ENCODE data around the gene AKT3.

AKT3 gene

DNA sequence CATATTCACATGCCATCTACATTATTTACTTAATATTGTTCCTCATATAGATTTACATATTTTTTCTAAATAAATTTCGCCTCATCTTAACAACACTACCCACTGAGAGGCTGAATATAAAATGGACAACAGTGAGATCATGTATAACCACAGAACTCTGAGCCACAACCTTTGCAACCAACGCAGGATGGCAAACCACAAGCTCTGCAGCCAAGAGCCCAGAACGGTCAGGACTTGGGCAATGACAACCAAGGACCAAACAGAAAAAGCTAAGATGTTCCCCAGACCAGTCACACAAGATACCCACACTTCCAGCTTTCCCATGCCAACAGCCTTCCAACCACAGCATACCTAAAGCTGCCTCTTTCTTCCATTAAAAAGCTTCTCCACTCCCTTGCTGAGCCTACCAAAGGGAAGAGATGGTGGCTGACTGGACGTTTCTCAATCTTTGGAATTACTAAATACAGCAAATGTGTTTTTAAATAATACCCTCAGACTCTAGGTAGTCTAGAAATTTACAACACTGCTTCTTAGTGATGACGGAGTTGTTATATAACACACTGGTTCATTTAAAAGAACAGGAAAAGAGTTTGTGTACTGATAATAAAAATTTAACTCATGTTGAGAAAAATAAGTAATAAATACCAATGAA lies 117.9 kb downstream of the AKT3 start:
- no peak for DNase-seq (ENCODE audit: low read depth)
- no peak for TF ChIP-seq CTCF (IDR thresholded peaks at IDR 0.05; ENCODE audit: control insufficient read depth, insufficient read depth, low read depth, low read length, missing control alignments)
- no peak overlapping the region for H3K4me3 ChIP-seq (ENCODE audit: control insufficient read depth, low read depth, low read length)

- H3K4me3 ChIP-seq (ENCODE audit: control insufficient read depth, low read depth, low read length) = no peak overlapping the region
- no peak for DNase-seq (ENCODE audit: low read depth)
- TF ChIP-seq CTCF (IDR thresholded peaks at IDR 0.05; ENCODE audit: control insufficient read depth, insufficient read depth, low read depth, low read length, missing control alignments) = no peak
Observed at GRCh38 chr1:243731301-243731891, 118.6 kb downstream of the AKT3 start.

DNA sequence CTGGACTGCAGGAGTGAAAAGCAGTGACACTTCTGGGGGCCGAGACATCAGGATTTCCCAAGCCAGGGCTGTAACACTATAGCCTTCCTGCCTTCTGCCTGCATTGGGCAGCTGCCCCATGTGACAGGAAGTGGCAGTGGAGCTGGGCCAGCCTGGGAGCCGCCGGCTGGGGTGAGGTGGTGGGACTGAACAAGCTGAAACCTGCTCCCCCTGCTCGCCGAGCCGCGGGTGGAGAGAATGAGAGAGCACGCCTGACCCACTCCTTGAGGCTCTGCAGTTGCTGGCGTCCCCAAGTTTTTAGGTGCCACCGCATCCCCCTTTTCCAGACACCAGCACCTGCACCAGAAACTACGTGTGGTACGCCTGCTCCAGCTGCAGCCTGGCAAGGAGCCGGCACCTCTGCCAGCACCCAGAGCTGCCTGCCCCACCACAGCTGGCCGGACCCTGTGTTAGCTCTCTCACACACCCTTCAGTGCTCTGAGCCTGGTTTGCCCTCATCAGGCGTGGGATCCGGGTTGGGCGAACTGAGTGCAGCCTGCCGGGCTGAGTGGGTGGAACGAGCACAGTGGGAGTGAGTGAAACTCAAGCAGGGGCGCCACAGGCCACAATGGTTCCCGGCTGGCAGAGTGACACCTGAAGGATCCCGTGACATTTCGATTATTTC lies 119.4 kb downstream of the AKT3 start:
- no peak for TF ChIP-seq CTCF (IDR thresholded peaks at IDR 0.05; ENCODE audit: control insufficient read depth, insufficient read depth, low read depth, low read length, missing control alignments)
- no peak overlapping the region for H3K4me3 ChIP-seq (ENCODE audit: control insufficient read depth, low read depth, low read length)
- no peak for DNase-seq (ENCODE audit: low read depth)

- DNase-seq (ENCODE audit: low read depth) = no peak
- no peak for TF ChIP-seq CTCF (IDR thresholded peaks at IDR 0.05; ENCODE audit: control insufficient read depth, insufficient read depth, low read depth, low read length, missing control alignments)
- H3K4me3 ChIP-seq (ENCODE audit: control insufficient read depth, low read depth, low read length) = no peak overlapping the region
Observed at GRCh38 chr1:243729956-243730355, 120.1 kb downstream of the AKT3 start.

DNA sequence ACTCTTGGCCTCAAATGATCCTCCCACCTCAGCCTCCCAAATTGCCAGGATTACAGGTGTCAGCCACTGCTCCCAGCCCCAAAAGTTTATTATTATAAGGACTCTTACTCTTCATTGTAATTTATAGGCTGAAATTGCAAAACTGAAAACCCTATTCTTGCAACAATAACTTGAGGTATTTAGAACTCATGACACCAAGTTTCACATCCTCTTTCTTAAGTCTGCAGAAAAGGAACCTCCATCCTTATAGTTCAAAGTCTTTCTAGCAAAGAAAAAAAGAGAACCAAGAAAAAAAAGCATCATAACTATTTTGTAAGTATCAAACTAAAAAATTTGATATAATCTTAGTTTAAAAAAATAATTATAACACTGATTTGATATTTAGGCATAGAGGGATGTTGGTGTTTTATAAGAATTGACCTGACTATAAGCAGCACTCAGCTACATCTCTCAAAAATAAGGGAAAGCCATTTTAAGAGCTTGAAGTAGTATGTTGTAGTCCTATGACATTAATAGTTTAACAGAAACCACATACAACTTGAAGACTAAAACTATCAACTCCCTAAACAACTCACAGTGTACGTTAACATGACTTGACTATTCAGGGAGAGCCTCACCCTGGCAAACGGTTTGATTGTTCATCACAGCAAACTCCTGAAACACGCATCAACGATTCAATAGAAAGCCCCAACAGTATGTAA lies 122.4 kb downstream of the AKT3 start:
- DNase-seq (ENCODE audit: low read depth) = no peak
- TF ChIP-seq CTCF (IDR thresholded peaks at IDR 0.05; ENCODE audit: control insufficient read depth, insufficient read depth, low read depth, low read length, missing control alignments) = no peak
- H3K4me3 ChIP-seq (ENCODE audit: control insufficient read depth, low read depth, low read length) = no peak overlapping the region

DNA sequence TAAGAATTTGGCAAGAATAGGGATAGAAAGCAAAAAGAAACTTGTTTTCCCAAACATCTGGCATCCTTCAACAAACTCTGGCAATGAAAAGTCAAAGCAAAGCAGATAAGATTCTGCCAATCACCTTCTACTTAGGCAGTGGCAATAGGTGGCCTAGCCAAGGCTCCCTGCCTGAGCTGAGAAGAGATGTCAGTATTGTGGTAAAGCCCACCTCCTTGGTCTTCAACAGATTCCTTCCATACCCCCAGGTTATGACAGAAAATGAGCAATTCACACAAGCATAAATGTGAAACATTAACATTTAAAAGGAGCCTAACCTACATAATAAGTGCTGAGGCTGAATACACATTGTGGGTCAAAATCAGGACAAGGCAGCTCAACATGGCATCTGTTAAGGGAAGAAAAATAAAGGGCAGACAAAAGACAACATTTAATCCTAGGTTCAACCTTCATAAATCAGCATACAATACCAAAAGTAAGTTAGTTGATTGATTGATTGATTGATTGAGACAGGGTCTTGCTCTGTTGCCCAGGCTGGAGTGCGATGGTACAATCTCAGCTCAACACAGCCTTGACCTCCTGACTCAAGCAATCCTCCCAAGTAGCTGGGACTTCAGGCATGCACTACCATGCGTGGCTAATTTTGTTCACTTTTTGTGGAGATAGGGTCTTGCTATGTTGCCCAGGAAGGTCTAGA lies 123.1 kb downstream of the AKT3 start:
- DNase-seq (ENCODE audit: low read depth) = no peak
- H3K4me3 ChIP-seq (ENCODE audit: control insufficient read depth, low read depth, low read length) = no peak overlapping the region
- no peak for TF ChIP-seq CTCF (IDR thresholded peaks at IDR 0.05; ENCODE audit: control insufficient read depth, insufficient read depth, low read depth, low read length, missing control alignments)

Measured in AG09309 (cell line).